NT2/D1 (cell line): Measurements from ENCODE around the gene FMO3.

Experiments used
- SUZ12 ChIP-seq: IDR thresholded peaks from 2 replicates; pipeline ENCODE4 v1.6.1; 2011; ENCODE audit not compliant: insufficient read length, insufficient read depth; ENCODE audit errors: extremely low read depth
- ZNF274 ChIP-seq: IDR thresholded peaks from 2 replicates; pipeline ENCODE4 v1.6.1; 2011; ENCODE audit warnings: mild to moderate bottlenecking, low read depth, low read length

DNA sequence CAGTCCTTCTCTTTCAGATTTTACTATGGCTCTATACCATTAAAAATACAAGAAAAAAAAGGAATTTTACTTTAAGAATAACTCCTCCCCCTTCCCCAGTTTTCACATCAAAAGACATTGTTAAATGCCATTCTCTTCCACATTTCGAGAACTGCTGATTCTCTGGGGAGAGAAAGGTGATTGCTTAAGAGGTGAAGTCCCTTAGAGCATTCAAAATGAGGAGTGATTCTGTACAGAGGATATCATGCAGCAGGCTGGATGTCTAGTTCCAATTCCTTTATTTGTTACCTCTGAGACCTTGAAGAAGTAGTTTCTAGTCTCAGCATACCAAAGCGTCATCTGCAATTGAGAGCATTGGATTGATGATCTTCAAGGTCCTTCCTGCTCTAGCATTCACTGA lies 46.9 kb downstream of the FMO3 start:
- no peak for TF ChIP-seq ZNF274
- no peak for TF ChIP-seq SUZ12
